Stomach (tissue), 4 donors: ENCODE measurements around the gene TMEM123.

ENCODE experiments used
- EP300 ChIP-seq: sonication (generic); formaldehyde crosslinking; IDR thresholded peaks from one replicate; pipeline ENCODE4 v1.6.1; 2017; ENCODE audit warnings: antibody characterized with exemption
- POLR2A ChIP-seq, 4 donors: fragments of 450-650 bp; IDR thresholded peaks; one replicate each; pipeline ENCODE4 v1.6.1; 2016; ENCODE audit warnings: antibody characterized with exemption in 4 of 4, control low read depth in 2 of 4, mild to moderate bottlenecking in 1 of 4, moderate library complexity in 1 of 4
- TF ChIP-seq, protein P1 (sequence below), 7 experiments: fragments of 450-650 bp in 4 of 7; fragments of 200-600 bp in 3 of 7; sonication (generic) in 3 of 7; IDR thresholded peaks; one replicate each; pipeline ENCODE4 v1.5.1; 2016 to 2019; ENCODE audit warnings: antibody characterized with exemption in 7 of 7, control low read depth in 2 of 7, mild to moderate bottlenecking in 1 of 7

DNA sequence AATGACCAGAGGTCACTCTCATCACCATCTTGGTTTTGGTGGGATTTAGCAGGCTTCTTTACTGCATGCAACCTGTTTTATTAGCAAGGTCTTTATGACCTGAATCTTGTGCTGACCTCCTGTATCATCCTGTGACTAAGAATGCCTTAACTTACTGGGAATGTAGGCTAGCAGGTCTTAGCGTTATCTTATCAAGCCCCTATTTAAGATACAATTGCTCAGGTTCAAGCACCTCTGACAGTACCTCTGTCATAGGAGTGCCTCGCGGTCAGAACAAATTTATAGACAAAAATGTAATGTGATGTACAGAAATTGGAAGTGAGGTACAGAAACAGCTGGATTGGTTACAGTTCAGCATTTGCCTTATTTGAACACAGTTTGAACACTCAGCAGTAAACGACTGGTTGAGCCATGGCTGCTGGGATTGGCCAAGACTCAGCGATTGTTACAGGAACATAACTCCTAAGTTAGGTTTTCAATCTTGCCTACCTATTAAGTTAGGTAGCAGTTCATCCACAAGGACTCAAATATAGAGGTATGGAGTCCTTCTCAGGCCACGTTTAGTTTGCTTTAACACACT, 16.1 kb upstream of the TMEM123 start:
- TF ChIP-seq EP300 (no peak), POLR2A (IDR thresholded peaks at IDR 0.05) (no peak)
- TF ChIP-seq, protein P1, sequence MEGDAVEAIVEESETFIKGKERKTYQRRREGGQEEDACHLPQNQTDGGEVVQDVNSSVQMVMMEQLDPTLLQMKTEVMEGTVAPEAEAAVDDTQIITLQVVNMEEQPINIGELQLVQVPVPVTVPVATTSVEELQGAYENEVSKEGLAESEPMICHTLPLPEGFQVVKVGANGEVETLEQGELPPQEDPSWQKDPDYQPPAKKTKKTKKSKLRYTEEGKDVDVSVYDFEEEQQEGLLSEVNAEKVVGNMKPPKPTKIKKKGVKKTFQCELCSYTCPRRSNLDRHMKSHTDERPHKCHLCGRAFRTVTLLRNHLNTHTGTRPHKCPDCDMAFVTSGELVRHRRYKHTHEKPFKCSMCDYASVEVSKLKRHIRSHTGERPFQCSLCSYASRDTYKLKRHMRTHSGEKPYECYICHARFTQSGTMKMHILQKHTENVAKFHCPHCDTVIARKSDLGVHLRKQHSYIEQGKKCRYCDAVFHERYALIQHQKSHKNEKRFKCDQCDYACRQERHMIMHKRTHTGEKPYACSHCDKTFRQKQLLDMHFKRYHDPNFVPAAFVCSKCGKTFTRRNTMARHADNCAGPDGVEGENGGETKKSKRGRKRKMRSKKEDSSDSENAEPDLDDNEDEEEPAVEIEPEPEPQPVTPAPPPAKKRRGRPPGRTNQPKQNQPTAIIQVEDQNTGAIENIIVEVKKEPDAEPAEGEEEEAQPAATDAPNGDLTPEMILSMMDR (IDR thresholded peaks at IDR 0.05), result no peak
